ENCODE data around the gene RELL1.

The RELL1 gene

GRCh38 chr4:37599092-37599790 is 86.9 kb downstream of the RELL1 start:
- no peak overlapping the region for H3K4me3 ChIP-seq (replicated peaks in 1 of 2; ENCODE audit: low read depth in 2 of 2, low read length in 2 of 2)
- TF ChIP-seq, protein P1, sequence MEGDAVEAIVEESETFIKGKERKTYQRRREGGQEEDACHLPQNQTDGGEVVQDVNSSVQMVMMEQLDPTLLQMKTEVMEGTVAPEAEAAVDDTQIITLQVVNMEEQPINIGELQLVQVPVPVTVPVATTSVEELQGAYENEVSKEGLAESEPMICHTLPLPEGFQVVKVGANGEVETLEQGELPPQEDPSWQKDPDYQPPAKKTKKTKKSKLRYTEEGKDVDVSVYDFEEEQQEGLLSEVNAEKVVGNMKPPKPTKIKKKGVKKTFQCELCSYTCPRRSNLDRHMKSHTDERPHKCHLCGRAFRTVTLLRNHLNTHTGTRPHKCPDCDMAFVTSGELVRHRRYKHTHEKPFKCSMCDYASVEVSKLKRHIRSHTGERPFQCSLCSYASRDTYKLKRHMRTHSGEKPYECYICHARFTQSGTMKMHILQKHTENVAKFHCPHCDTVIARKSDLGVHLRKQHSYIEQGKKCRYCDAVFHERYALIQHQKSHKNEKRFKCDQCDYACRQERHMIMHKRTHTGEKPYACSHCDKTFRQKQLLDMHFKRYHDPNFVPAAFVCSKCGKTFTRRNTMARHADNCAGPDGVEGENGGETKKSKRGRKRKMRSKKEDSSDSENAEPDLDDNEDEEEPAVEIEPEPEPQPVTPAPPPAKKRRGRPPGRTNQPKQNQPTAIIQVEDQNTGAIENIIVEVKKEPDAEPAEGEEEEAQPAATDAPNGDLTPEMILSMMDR (IDR thresholded peaks at IDR 0.05; ENCODE audit: low read depth, low read length), result no peak
- no peak for DNase-seq (ENCODE audit: low read depth in 2 of 2)

GRCh38 chr4:37597034-37597433 is 89.1 kb downstream of the RELL1 start:
- no peak overlapping the region for H3K4me3 ChIP-seq (replicated peaks in 1 of 2; ENCODE audit: low read depth in 2 of 2, low read length in 2 of 2)
- peak in 1 of 2 donors; percentile 28 for DNase-seq (ENCODE audit: low read depth in 2 of 2)
- TF ChIP-seq, protein P1 (IDR thresholded peaks at IDR 0.05; ENCODE audit: low read depth, low read length), result no peak

DNA sequence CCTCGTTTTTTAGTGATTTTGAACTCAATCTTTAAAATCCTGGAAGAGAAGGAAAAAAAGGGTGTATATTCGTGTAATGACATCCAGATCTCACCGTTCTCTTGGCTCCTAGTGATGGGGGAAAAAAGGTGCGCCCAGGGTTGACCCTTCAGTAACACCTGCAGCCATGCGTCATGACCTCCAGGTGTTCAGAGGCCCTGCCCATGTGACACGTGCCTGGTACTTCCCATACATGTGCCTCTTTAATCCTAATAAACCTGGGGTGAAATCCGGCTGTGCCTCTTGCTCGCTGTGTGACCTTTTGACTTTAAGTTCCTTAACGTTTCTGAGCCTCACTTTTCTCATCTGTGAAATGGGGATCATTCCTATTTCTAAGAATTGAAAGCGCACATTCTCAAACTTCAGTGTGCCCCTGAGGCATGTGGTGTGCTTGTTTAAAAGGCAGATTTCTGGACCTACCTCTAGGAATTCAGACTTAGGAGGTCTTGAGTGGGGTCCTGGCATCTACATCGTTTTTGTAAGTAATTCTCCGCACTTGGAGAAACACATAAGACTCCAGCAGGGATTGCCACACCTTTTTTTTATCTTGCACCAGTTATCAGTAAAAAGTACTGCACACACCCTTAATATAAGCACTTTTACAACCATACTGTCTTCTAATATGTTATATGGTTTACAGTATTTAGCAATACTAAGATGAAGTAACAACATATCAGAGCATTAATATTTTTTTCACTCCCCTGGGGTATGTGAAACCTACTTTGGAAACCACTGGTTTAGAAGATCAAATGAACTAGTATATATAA is 90.1 kb downstream of the RELL1 start:
- no peak for DNase-seq (ENCODE audit: low read depth in 2 of 2)
- H3K4me3 ChIP-seq (replicated peaks in 1 of 2; ENCODE audit: low read depth in 2 of 2, low read length in 2 of 2), result no peak overlapping the region
- TF ChIP-seq, protein P1 (IDR thresholded peaks at IDR 0.05; ENCODE audit: low read depth, low read length), result no peak

DNA sequence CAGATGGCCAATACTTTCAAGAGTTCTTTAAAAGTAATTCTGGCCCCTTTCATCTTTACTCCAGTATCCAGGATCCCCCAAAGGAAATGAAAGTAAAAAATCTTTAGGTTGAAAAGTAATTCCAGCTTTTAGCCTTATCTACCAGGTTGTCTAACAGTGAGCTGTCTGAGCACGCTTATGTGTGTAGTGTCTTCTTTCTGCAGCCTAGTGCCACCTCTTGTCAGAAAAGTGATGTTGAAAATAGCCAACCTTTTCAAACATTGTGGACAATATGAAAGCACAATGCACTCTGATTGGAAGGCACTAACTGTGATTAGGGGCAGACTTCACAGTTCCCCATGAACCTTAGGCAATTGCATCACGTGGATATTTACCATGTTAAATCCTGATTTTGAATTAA is 92.1 kb downstream of the RELL1 start:
- no peak overlapping the region for H3K4me3 ChIP-seq (replicated peaks in 1 of 2; ENCODE audit: low read depth in 2 of 2, low read length in 2 of 2)
- no peak for DNase-seq (ENCODE audit: low read depth in 2 of 2)
- TF ChIP-seq, protein P1 (IDR thresholded peaks at IDR 0.05; ENCODE audit: low read depth, low read length), result no peak

- TF ChIP-seq, protein P1 (IDR thresholded peaks at IDR 0.05; ENCODE audit: low read depth, low read length), result no peak
- DNase-seq (ENCODE audit: low read depth in 2 of 2), result no peak
- H3K4me3 ChIP-seq (replicated peaks in 1 of 2; ENCODE audit: low read depth in 2 of 2, low read length in 2 of 2), result no peak overlapping the region
These were observed 94.8 kb downstream of the RELL1 start for GRCh38 chr4:37591349-37591748.

- DNase-seq (ENCODE audit: low read depth in 2 of 2), result no peak
- TF ChIP-seq, protein P1 (IDR thresholded peaks at IDR 0.05; ENCODE audit: low read depth, low read length), result no peak
- no peak overlapping the region for H3K4me3 ChIP-seq (replicated peaks in 1 of 2; ENCODE audit: low read depth in 2 of 2, low read length in 2 of 2)
These were observed 96.2 kb downstream of the RELL1 start for GRCh38 chr4:37590016-37590415.

Measured in cardiac fibroblast (primary cell).